GM12878 (cell line): Measurements from ENCODE around the gene LMF1. TPM values are rescaled to one million over a fixed set of nuclear protein-coding genes. Genes with fewer than 3 reads are reported as not detected.

ENCODE experiments used
- ATAC-seq: fragments of 200-7000 bp; cut with Tn5 transposase; 3 replicates; pipeline ENCODE4 v1.9.1; 2020; ENCODE audit warnings: mild to moderate bottlenecking, moderate library complexity
- BruUV-seq: library from RNA; stranded (reverse); fragments of 400-500 nt; replicated peaks from 2 replicates; lab custom pipeline; 2021; lab: Mats Ljungman, UMichigan
- CTCF ChIA-PET: fragments of 300-600 bp; sonication (Branson Sonifier 250); formaldehyde crosslinking; extraction: SDS; loops from one replicate; lab custom pipeline; 2021; ENCODE audit warnings: inconsistent platforms; lab: Yijun Ruan, JAX
- POLR2A ChIA-PET: fragments of 350-600 bp; formaldehyde crosslinking; extraction: SDS; loops from one replicate; lab custom pipeline; 2021; ENCODE audit warnings: inconsistent platforms; lab: Charles Lee
- RAD21 ChIA-PET: fragments of 300-600 bp; sonication (Branson Sonifier 250); formaldehyde crosslinking; loops from one replicate; lab custom pipeline; 2023; ENCODE audit warnings: antibody characterized with exemption; ENCODE audit not compliant: unreplicated experiment; lab: Charles Lee
- SMC1A ChIA-PET: fragments of 300-600 bp; sonication (Branson Sonifier 250); formaldehyde crosslinking; loops from one replicate; lab custom pipeline; 2023; ENCODE audit not compliant: unreplicated experiment, uncharacterized antibody; lab: Charles Lee
- DNase-seq: peaks from one replicate; pipeline ENCODE4 v3.0.0-alpha.2; 2011; ENCODE audit warnings: low read depth, low spot score
- FAIRE-seq: peaks from 3 replicates; lab custom pipeline; 2011; peaks lifted over from hg19 to GRCh38; lab: Jason Lieb, UNC
- H2AFZ ChIP-seq: 2 replicates; pipeline ENCODE4 v1.6.0; 2011; ENCODE audit warnings: low read depth, low read length, control low read depth; ENCODE audit not compliant: control insufficient read depth
- H3K27ac ChIP-seq: 2 replicates; pipeline ENCODE4 v1.5.1; 2011; ENCODE audit warnings: control low read depth; ENCODE audit not compliant: control insufficient read depth, insufficient read depth
- H3K27me3 ChIP-seq, 2 experiments: replicated peaks in 1 of 2; 2 replicates each; pipeline versions ENCODE4 v1.6.0 to v1.6.1; 2011; ENCODE audit warnings: low read length in 1 of 2; ENCODE audit not compliant: control insufficient read depth in 2 of 2, insufficient read depth in 2 of 2
- H3K36me3 ChIP-seq, 2 experiments: 2 replicates each; pipeline ENCODE4 v1.5.1; 2011; ENCODE audit warnings: low read length in 1 of 2; ENCODE audit not compliant: control insufficient read depth in 2 of 2, insufficient read depth in 2 of 2
- H3K4me1 ChIP-seq: 2 replicates; pipeline ENCODE4 v1.6.1; 2011; ENCODE audit warnings: mild to moderate bottlenecking, low read length, moderate library complexity, mixed read lengths; ENCODE audit not compliant: control insufficient read depth, insufficient read depth
- H3K4me2 ChIP-seq: 2 replicates; pipeline ENCODE4 v1.6.0; 2011; ENCODE audit warnings: control low read depth; ENCODE audit not compliant: control insufficient read depth, insufficient read depth
- H3K4me3 ChIP-seq: fragments of 200-600 bp; sonication (generic); 2 replicates; pipeline ENCODE4 v1.5.1; 2016
- H3K79me2 ChIP-seq: 2 replicates; pipeline ENCODE4 v1.6.0; 2011; ENCODE audit warnings: low read length; ENCODE audit not compliant: control insufficient read depth, insufficient read depth
- H3K9ac ChIP-seq: 2 replicates; pipeline ENCODE4 v1.8.0; 2011; ENCODE audit warnings: low read length, control low read depth, mixed read lengths; ENCODE audit not compliant: control insufficient read depth, insufficient read depth
- H3K9me3 ChIP-seq: replicated peaks from 3 replicates; pipeline ENCODE4 v1.5.1; 2011; ENCODE audit warnings: mild to moderate bottlenecking, low read length; ENCODE audit not compliant: control insufficient read depth, insufficient read depth
- H4K20me1 ChIP-seq: 2 replicates; pipeline ENCODE4 v1.6.0; 2011; ENCODE audit not compliant: control insufficient read depth, insufficient read depth
- BHLHE40 ChIP-seq, 2 experiments: fragments of 450-650 bp in 1 of 2; IDR thresholded peaks; 2 replicates each; pipeline ENCODE4 v1.6.1; 2011 to 2017; ENCODE audit warnings: low read depth in 2 of 2, borderline replicate concordance in 1 of 2, improper control_type of control experiment in 1 of 2, low read length in 1 of 2, mild to moderate bottlenecking in 1 of 2
- HDAC2 ChIP-seq: fragments of 200-600 bp; sonication (generic); IDR thresholded peaks from 2 replicates; pipeline ENCODE4 v1.6.1; 2017
- IKZF2 ChIP-seq, 2 experiments: fragments of 450-650 bp; IDR thresholded peaks; 2 replicates each; pipeline ENCODE4 v1.6.1; 2017; ENCODE audit warnings: mild to moderate bottlenecking in 2 of 2, moderate library complexity in 2 of 2
- RFX5 ChIP-seq: IDR thresholded peaks from 2 replicates; pipeline ENCODE4 v1.6.1; 2011; ENCODE audit warnings: low read depth, low read length, improper control_type of control experiment
- RUNX3 ChIP-seq: IDR thresholded peaks from 2 replicates; pipeline ENCODE4 v1.6.1; 2012; ENCODE audit warnings: low read length, inconsistent platforms
- STAT1 ChIP-seq: fragments of 450-650 bp; conservative IDR thresholded peaks from 2 replicates; pipeline ENCODE4 v1.6.1; 2014; ENCODE audit warnings: antibody characterized with exemption, mild to moderate bottlenecking
- ZNF24 ChIP-seq: fragments of 450-650 bp; IDR thresholded peaks from 2 replicates; pipeline ENCODE4 v1.6.1; 2017; ENCODE audit warnings: antibody characterized with exemption, mild to moderate bottlenecking
- WGBS: methylation state at CpG from one replicate; pipeline ENCODE4 v1.1.6; 2016; ENCODE audit warnings: low lambda C conversion rate; ENCODE audit not compliant: insufficient replicate concordance, insufficient coverage; ENCODE audit errors: missing lambda C conversion rate; 5-methylcytosine and 5-hydroxymethylcytosine counted together
- in situ Hi-C: fragments of 300-500 bp; cut with MboI; formaldehyde crosslinking; loops from 9 replicates; pipeline ENCODE4 v1.14.3; 2018; ENCODE audit warnings: mixed read lengths
- intact Hi-C: fragments of 100-400 bp; cut with micrococcal nuclease; formaldehyde crosslinking; loops from one replicate; pipeline ENCODE4 v1.14.2; 2022; ENCODE audit not compliant: unreplicated experiment
- polyA plus RNA-seq, 11 experiments: library from polyadenylated mRNA; depleted of rRNA in 4 of 11; unstranded in 6 of 11; stranded (reverse) in 5 of 11; fragments of >200 nt; fragmentation: Nextera tagmentation in 4 of 11; fragmentation: Illumina TruSeq in 1 of 11; extraction: Ambion mirVana in 4 of 11; extraction: Trizol in 1 of 11; gene quantifications; 1 replicate in 1 of 11; 2 replicates in 10 of 11; pipeline versions ENCODE4 v1.2.1 to v1.2.3, GENCODE V29; 2011 to 2016; ENCODE audit warnings: inconsistent platforms in 2 of 11, missing spikeins in 2 of 11, low read depth in 1 of 11
- total RNA-seq, 4 experiments: library from RNA; depleted of rRNA in 3 of 4; stranded (reverse); fragments of >200 nt in 3 of 4; fragmentation: Illumina TruSeq in 1 of 4; extraction: Trizol in 1 of 4; gene quantifications; 2 replicates each; pipeline versions ENCODE4 v1.2.1 to v1.2.3, GENCODE V29; 2013 to 2021
- TF ChIP-seq, protein P1 (sequence below): IDR thresholded peaks from 2 replicates; pipeline ENCODE4 v1.6.1; 2012; ENCODE audit warnings: low read depth, low read length, improper control_type of control experiment

The LMF1 gene
- total and polyA plus RNA-seq, 10 of the 15 experiments (the other 5 are each of a cell fraction or from before 2014, with no cell fraction given) = 0.18 to 3.2 (median 1.4) TPM; not detected in 1

DNA sequence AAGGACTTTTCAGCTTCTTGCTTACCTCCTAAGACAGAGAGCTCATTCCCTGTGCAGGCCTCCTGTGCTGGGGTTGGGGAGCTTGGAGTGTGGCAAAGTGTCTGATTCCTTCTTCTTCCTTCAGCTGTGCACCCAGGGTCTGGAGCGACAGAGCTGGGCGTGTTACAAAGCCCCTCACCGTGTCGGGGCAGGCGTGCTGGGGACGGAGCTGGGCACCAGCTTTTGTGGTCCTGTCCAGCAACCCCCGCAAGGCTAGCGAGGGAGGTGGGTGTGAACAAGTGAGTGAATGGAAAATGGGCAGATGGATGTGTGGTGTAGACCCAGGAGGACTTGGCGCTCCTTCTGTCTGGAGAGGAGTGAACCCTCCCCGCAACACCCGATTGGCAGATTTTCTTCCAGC lies 34.5 kb upstream of the LMF1 start:
- intact Hi-C loops (no loop called here), in situ Hi-C loops (no loop called here)
- ATAC-seq (no peak), FAIRE-seq (no peak), DNase-seq (no peak)
- H3K9me3 ChIP-seq = no peaks in the 10 kb centered on the region
- TF ChIP-seq RFX5 = no peak
- no peak for TF ChIP-seq STAT1
- TF ChIP-seq IKZF2 (IDR thresholded peaks at IDR 0.05) = no peak
- RAD21 ChIA-PET = no interaction called here
- H3K36me3 ChIP-seq = no peaks in the 10 kb centered on the region
- H3K4me3 ChIP-seq = no peak overlapping the region
- no peak overlapping the region for H2AFZ ChIP-seq
- WGBS = 78% methylated on average over 10 of the region's 11 CpGs
- POLR2A ChIA-PET = no interaction called here
- CTCF ChIA-PET = no interaction called here
- H3K27me3 ChIP-seq = no peaks in the 10 kb centered on the region; a peak in 1 of 4 replicates
- H3K79me2 ChIP-seq = no peaks in the 10 kb centered on the region
- no peaks in the 10 kb centered on the region for H4K20me1 ChIP-seq
- peaks cover 10% of the 10 kb centered on the region for H3K4me1 ChIP-seq
- no peak overlapping the region for H3K4me2 ChIP-seq
- no peak overlapping the region for H3K9ac ChIP-seq
- SMC1A ChIA-PET = no interaction called here
- BruUV-seq = no TSS peak
- no peak overlapping the region for H3K27ac ChIP-seq

DNA sequence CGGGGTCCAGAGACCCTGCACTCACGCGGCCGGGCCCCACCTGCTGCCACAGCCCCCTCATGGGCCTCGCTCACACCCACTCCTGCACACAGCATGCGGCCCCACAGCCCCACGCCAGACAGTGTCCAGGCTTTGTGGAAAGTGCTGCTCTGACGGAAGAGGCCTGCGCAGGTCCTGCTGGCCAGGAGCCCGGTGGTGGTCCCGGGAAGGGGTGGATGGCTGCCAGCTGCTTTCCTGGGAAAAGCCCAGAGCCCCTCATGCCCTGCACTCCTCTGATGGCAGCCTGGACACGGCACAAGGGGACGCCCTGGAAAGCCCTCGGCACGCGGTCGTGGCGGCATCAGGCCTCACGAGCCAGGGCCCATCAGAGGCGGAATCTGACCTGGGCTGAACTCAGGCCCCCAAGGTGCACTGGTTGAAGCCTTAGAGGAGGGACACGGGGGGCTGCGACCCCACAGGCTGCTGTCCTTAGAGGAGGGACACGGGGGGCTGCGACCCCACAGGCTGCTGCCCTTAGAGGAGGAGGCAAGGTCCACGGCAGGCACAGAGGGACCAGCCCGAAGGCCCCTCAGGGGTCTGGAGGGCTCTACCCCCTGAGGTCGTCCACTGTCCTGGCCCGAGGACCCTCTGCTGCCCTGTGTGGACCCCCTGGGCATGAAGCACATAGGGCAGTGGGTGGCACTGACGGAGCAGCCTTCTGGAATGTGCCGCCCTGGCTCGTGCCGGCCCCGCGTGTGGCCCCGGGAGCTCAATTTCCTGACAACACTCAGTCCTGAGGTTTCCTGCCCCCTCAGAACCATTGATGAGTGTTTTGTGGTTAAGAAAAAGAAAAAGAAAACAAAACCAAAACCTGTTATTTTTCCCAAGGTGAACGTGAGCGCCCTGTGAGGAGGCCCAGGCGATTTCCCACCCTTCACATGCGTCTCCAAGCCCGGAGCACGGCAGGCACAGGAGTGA lies 32.9 kb upstream of the LMF1 start:
- CTCF ChIA-PET = no interaction called here
- RAD21 ChIA-PET = no interaction called here
- Histone ChIP-seq H3K36me3 (no peaks in the 10 kb centered on the region), H4K20me1 (no peaks in the 10 kb centered on the region), H2AFZ (peak overlapping the region; percentile 4; the same call in 1 of the 2 replicates), H3K9me3 (no peaks in the 10 kb centered on the region), H3K27ac (no peak overlapping the region), H3K79me2 (no peaks in the 10 kb centered on the region), H3K27me3 (no peaks in the 10 kb centered on the region; a peak in 1 of 4 replicates)
- SMC1A ChIA-PET = no interaction called here
- no peak for FAIRE-seq
- no peak for DNase-seq
- TF ChIP-seq BHLHE40 (IDR thresholded peaks at IDR 0.05; ENCODE audit: borderline replicate concordance in 1 of 2, low read depth in 2 of 2, low read length in 1 of 2) = peak in 1 of 2 experiments; percentile 45; a peak in 1 of 4 replicates
- TF ChIP-seq, protein P1, sequence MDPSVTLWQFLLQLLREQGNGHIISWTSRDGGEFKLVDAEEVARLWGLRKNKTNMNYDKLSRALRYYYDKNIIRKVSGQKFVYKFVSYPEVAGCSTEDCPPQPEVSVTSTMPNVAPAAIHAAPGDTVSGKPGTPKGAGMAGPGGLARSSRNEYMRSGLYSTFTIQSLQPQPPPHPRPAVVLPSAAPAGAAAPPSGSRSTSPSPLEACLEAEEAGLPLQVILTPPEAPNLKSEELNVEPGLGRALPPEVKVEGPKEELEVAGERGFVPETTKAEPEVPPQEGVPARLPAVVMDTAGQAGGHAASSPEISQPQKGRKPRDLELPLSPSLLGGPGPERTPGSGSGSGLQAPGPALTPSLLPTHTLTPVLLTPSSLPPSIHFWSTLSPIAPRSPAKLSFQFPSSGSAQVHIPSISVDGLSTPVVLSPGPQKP = no peak
- no peak for TF ChIP-seq HDAC2
- peak; percentile 71 for TF ChIP-seq RUNX3
- TF ChIP-seq ZNF24 = no peak
- TF ChIP-seq, all 136 proteins: peak for 2
- 44% methylated on average over 41 of the region's 41 CpGs for WGBS
- no peak for ATAC-seq
- in situ Hi-C loops = no loop called here
- Histone ChIP-seq H3K4me3 (0 out of 2 replicates have a peak overlapping the region, but pooled peaks have one; percentile 6), H3K4me1 (peaks cover 10% of the 10 kb centered on the region), H3K4me2 (peak overlapping the region; percentile 64), H3K9ac (peak overlapping the region; percentile 20; the same call in 1 of the 2 replicates)
- intact Hi-C loops = no loop called here
- BruUV-seq = no TSS peak
- POLR2A ChIA-PET = no interaction called here
